Urinary bladder (tissue), 4 donors: ENCODE results near the gene DGLUCY. TPM values are rescaled to one million over a fixed set of nuclear protein-coding genes. Genes with fewer than 3 reads are reported as not detected.
A peak's percentile ranks its signal among the peaks of the same experiment; 100 is the strongest.
"Not testable (repeated sequence)": the region's sequence is repeated elsewhere in the genome, so short reads cannot be mapped to it uniquely, and the experiment has no call there.

Experiments used
- DNase-seq: peaks from one replicate; pipeline ENCODE4 v3.0.0-alpha.2; 2015; ENCODE audit errors: extremely low spot score
- H3K27ac ChIP-seq: one replicate; pipeline ENCODE4 v1.5.1; 2013; ENCODE audit warnings: low read depth, mild to moderate bottlenecking, moderate library complexity
- H3K36me3 ChIP-seq: one replicate; pipeline ENCODE4 v1.6.1; 2013; ENCODE audit warnings: mild to moderate bottlenecking, moderate library complexity; ENCODE audit not compliant: insufficient read depth
- H3K4me1 ChIP-seq: one replicate; pipeline ENCODE4 v1.6.1; 2013; ENCODE audit warnings: mild to moderate bottlenecking, moderate library complexity; ENCODE audit not compliant: insufficient read depth
- H3K4me3 ChIP-seq: one replicate; pipeline ENCODE4 v1.5.1; 2013; ENCODE audit warnings: low read depth, low read length
- WGBS: extraction: QIAGEN DNeasy Blood & Tissue Kit; methylation state at CpG from one replicate; pipeline ENCODE4 v1.1.7; 2013; 5-methylcytosine and 5-hydroxymethylcytosine counted together
- polyA plus RNA-seq: library from polyadenylated mRNA; stranded (reverse); fragments of 200-250 nt; gene quantifications from one replicate; pipeline ENCODE4 v1.2.3, GENCODE V29; 2013
- total RNA-seq: library from RNA; depleted of rRNA; stranded (reverse); fragments of >200 nt; gene quantifications from one replicate; pipeline ENCODE4 v1.2.3, GENCODE V29; 2014
- donor health status: healthy with polysubstance abuse.
- donor health status: healthy.

DGLUCY gene
- total and polyA plus RNA-seq, 2 donors, result 44.6 to 55.9 TPM

DNA sequence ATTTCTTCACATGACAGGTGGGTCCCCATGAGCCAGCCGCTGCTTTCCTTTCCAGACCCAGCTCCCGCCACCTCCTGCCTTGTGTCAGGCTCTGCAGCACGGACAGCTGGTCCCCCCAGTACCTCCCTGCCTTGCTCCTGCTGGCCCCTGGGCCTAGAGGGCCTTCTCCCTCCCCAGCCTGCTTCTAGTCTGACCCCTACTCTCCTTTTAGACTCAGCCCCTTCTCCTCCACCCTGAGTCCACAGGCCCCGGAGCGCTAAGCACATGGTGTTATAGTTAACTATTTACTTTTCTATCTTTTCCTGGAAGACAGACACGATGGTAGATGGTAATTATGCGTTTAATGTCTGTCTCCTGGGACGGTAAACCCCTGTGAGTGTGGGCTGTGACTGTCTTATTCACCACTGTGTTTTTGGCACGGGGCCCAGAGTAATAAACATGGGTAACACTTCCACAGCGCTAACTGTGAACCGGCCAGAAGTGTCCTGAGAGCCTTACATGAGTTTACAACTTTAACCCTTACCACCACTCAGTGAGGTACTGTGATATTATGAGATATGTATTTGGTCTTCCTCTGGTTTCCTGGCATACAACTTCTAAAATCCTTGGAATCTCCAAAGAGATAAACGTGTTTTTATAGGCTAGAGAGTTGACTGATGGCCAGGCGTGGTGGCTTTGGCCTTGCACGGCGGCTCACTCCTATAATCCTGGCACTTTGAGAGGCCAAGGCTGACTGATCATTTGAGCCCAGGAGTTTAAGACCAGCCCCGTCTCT is 41.2 kb downstream of the DGLUCY start:
- Histone ChIP-seq H3K36me3 (no peaks in the 10 kb centered on the region), H3K4me3 (no peak overlapping the region), H3K4me1 (no peaks in the 10 kb centered on the region), H3K27ac (no peak overlapping the region)
- DNase-seq, result peak; percentile 26
- 30% methylated on average over 16 of the region's 16 CpGs for WGBS

DNA sequence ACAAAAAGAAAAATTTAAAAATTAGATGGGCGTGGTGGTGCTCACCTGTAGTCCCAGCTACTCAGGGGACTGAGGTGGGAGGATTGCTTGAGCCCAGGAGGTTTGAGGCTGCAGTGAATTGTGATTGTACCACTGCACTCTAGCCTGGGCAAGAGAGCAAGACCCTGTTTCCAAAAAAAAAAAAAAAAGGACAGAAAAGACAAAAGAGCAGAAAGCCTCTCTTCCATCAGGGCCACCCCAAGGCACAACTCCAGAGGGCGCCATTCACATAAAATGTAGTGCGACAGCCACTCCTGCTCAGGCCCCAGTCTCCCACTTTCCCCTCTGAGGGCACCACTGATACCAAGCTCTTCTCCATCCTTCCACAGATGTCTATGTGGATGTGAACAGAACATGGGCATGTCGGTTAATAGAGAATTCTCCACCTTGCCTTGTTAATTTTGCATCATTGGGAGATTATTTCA is 41.8 kb downstream of the DGLUCY start:
- 89% methylated on average over 4 of the region's 4 CpGs for WGBS
- Histone ChIP-seq H3K27ac (no peak overlapping the region), H3K4me3 (no peak overlapping the region), H3K4me1 (no peaks in the 10 kb centered on the region), H3K36me3 (peaks cover 3% of the 10 kb centered on the region)
- DNase-seq, result no peak

DNA sequence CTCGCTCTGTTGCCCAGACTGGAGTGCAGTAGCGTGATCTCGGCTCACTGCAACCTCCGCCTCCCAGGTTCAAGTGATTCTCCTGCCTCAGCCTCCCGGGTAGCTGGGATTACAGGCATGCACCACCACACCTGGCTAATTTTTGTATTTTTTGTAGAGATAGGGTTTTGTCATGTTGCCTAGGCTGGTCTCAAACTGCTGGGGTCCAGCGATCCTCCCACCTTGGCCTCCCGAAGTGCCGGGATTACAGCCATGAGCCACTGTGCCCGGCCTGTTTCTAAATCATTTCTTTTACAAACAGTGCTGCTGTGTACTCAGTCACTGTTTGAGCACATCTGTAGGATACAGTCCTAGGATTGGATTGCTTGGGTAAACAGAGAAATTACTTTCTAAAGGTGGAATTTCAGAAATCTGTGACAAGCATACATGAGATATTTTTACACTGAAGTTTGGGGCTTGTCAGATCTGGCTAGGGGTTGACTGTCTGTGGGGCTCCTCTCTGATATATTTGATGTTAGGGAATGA is 42.3 kb downstream of the DGLUCY start:
- not testable (repeated sequence) for H3K27ac ChIP-seq, H3K4me3 ChIP-seq, DNase-seq, H3K4me1 ChIP-seq, H3K36me3 ChIP-seq
- 90% methylated on average over 9 of the region's 9 CpGs for WGBS

DNA sequence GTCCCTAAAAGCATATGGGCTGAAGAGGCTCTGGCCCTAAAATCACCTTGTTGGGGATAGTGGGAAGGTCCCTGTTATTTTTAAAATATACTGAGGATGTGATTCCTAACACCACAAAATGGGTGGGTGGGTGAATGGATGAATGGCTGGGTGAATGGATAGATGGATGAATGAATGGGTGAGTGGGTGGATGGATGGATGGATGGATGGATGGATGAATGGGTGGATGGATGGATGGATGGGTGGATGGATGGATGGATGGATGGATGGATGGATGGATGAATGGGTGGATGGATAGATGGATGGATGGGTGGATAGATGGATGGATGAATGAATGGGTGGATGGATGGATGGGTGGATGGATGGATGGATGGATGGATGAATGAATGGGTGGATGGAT is 43.0 kb downstream of the DGLUCY start:
- not testable (repeated sequence) for H3K36me3 ChIP-seq, H3K4me3 ChIP-seq, DNase-seq, H3K4me1 ChIP-seq, H3K27ac ChIP-seq

DNA sequence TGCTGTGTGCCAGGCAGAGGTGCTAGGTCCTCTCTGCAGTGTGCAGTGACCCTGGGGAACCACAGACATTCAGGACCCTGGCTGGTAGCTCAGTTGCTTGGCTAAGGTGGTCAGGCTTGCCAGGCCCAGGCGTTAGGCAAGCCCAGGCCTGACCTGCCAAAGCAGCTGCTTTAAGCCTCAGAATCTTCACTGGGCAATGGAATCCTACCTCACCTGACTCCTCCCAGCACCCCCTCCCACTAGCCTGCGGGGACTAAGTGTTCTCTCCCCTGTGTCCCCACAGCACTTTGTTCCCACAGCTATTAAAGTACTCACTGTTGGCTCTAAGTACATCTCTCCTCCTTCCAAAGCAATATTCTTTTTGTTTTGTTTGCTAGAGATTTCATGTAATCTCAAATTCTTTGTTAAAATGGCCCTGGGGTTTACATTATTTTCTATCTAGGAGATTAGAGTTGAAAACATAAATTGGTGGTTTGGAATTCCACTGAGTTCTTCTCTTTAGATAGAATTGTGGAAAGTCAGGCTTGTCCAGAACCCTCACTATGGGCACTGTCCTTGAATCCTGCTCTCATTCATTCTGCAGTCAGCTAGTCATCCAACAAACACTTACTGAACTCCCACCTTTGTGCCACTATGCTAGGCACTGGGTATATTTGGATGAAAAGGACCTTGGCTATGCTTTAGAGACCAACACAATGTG is 44.4 kb downstream of the DGLUCY start:
- 80% methylated on average over 2 of the region's 2 CpGs for WGBS
- no peak for DNase-seq
- Histone ChIP-seq H3K27ac (no peak overlapping the region), H3K36me3 (peaks cover 4% of the 10 kb centered on the region), H3K4me3 (no peak overlapping the region), H3K4me1 (no peaks in the 10 kb centered on the region)

DNA sequence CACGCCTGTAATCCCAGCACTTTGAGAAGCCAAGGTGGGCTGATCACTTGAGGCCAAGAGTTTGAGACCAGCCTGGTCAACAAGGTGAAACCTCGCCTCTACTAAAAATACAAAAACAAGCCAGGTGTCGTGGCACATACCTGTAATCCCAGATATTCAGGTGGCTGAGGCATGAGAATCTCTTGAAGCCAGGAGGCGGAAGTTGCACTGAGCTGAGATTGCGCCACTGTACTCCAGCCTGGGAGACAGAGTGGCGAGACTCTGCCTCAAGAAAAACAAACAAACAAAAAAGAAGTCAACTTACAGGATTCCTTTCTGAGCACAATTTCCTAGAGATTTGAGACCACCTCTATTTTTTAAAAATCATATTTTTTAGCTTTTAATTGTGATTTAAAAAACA is 45.3 kb downstream of the DGLUCY start:
- Histone ChIP-seq H3K4me1 (no peaks in the 10 kb centered on the region), H3K36me3 (peaks cover 4% of the 10 kb centered on the region), H3K27ac (no peak overlapping the region), H3K4me3 (no peak overlapping the region)
- no peak for DNase-seq
- 97% methylated on average over 6 of the region's 6 CpGs for WGBS

DNA sequence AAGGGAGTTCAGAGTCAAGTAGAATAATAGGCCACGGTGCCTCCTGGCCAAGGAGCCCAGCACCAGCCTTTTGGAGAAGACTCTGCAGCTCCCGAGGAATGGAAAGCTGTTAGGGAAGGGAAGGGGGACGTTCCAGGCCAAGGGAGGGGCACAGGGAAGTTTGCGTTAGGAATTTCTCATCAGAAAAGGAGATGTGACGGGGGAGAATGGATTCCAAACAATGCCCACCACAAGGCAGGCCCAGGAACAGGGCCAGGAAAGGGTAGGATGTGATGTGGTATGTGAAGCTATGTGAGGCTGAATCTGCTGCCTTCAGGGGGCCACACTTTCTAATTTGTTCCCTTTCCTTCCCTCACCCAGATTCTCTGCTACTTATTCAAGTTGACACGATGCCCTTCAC is 46.0 kb downstream of the DGLUCY start:
- 89% methylated on average over 6 of the region's 6 CpGs for WGBS
- Histone ChIP-seq H3K36me3 (peaks cover 4% of the 10 kb centered on the region), H3K4me3 (no peak overlapping the region), H3K27ac (no peak overlapping the region), H3K4me1 (no peaks in the 10 kb centered on the region)
- no peak for DNase-seq

DNA sequence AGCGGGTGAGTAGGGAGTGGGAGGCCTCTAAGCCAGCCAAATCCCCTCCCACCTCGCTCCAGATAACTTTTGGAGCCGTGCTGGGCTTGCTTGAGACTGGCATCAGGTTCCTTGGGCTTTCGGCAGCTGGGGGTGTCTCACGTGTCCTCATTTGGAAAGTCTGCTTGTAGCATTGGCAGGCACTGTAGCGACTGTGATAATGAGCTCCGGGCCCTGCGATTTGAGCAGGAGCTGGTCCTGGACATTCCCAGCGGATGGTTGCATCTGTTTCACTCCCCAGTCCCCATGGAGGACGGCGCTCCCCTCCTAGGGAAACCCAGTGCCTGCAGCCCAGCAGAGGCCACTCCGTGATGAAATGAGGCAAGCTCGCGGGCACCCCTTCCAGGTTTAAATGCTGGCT is 49.4 kb downstream of the DGLUCY start:
- H3K4me3 ChIP-seq, result no peak overlapping the region
- H3K27ac ChIP-seq, result no peak overlapping the region
- 83% methylated on average over 14 of the region's 14 CpGs for WGBS

DNA sequence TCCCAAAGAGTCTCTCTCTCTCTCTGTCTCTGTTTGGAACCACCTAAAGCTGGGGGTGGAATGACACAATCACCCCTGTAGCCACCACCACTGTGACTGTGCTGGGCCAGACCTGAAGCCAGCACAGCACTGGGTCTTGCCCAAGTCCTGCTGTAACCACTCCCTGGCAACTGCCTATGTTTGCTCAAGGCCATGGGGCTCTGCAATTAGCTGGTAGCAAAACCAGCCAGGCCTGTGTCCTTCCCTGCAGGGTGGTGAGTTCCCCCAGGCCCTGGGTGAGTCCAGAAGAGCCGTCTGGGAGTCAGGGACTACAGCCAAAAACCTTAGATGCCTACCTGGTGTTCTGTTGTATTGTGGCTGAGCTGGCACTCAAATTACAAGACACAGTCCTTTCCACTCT is 50.8 kb downstream of the DGLUCY start:
- Histone ChIP-seq H3K4me3 (no peak overlapping the region), H3K4me1 (no peaks in the 10 kb centered on the region), H3K27ac (no peak overlapping the region), H3K36me3 (peaks cover 7% of the 10 kb centered on the region)
- WGBS, result 74% methylated on average over 1 of the region's 1 CpG
- DNase-seq, result no peak

More for the DNA sequence above, 49.4 kb downstream of the DGLUCY start:
- DNase-seq, result no peak
- Histone ChIP-seq H3K4me1 (no peaks in the 10 kb centered on the region), H3K36me3 (peaks cover 7% of the 10 kb centered on the region)

DNA sequence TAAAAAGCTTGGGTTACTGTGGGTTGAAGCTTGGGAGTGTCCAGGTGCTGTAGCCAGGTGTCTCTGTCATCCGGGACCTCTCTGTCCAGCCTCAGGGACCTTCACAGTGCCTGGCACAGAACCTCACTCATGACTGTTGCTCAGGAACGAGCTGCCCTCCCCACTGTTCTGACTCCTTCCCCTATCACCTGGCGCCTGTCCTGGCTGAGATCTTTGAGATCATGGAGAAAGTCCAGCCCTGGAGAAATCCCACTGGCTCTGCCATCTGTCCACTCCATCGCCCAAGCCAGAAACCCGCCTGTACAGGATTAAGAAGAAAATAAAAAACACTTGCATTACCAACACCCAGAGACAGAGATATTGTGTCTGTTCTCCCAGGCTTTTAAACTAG is 53.5 kb downstream of the DGLUCY start:
- WGBS, result 92% methylated on average over 5 of the region's 5 CpGs
- H3K4me3 ChIP-seq, result no peak overlapping the region
- peaks cover 3% of the 10 kb centered on the region for H3K36me3 ChIP-seq
- no peaks in the 10 kb centered on the region for H3K4me1 ChIP-seq
- no peak overlapping the region for H3K27ac ChIP-seq
- DNase-seq, result no peak

DNA sequence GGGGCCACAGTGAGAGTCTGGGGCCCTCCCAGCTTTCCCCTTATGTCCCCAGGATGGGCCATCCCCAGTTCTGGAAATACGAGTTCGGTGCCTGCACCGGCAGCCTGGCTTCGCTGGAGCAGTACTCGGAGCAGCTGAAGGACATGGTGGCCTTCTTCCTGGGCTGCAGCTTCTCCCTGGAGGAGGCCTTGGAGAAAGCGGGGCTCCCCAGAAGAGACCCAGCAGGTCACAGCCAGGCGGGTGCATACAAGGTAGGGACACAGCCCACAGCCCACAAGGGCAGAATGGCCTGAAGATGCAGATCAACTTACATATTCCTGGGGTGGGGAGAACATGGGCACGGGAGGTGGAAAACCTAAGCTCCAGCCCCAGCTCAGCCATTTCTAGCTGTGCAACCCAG is 56.1 kb downstream of the DGLUCY start:
- H3K27ac ChIP-seq, result no peak overlapping the region
- H3K4me1 ChIP-seq, result no peaks in the 10 kb centered on the region
- H3K4me3 ChIP-seq, result no peak overlapping the region
- 90% methylated on average over 8 of the region's 8 CpGs for WGBS
- peaks cover 3% of the 10 kb centered on the region for H3K36me3 ChIP-seq
- DNase-seq, result no peak

DNA sequence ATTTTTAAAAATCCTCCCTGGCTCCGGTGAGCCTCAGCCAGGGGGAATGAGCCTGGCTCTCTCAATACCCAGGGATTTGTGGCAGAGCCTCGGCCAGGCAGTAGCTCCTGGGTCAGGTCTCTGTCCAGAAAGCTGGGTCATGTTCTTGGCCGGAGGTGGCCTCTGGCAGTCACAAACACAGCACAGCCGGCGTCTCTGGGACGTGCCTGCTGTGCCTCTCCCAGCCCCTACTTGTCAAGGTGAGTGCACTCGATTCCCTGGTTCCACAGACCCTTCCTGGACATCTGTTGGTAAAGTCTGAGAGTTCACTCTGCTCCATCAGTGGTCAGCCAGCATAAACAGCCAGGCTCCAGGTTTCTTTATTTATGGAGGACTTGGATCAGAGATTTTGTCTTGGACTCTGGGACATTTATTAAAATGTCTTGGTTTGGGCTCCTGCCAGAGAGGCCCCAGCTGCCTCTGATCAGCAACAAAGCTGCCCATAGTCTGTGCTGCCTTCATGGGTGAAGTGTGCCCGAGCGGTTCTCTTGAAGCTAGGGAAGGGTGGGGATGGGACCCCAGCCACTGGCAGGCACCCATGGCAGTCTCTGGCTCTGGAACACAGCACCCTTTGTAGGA is 56.7 kb downstream of the DGLUCY start:
- peak; percentile 20 for DNase-seq
- Histone ChIP-seq H3K27ac (peak overlapping the region; percentile 58), H3K4me3 (no peak overlapping the region), H3K36me3 (no peaks in the 10 kb centered on the region), H3K4me1 (no peaks in the 10 kb centered on the region)
- 25% methylated on average over 9 of the region's 9 CpGs for WGBS

DNA sequence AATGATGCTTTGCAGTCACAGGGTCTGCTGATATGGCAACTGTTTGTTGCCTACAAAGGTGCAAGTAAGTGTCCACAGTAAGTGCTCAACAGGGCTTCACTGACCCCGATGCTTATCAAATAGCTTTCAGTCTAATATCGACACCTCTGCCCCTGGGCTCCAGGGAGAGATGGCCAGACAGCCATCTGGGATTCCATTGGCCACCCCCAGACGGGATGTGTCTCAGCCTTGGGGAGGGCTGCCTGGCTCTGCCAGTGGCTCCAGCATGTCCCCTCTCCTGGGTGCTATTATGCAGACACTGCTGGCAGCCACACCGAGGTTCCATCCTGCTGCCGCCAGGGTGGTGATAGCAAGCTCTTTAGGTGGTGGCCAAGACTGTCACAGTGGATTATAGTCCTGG is 57.4 kb downstream of the DGLUCY start:
- no peaks in the 10 kb centered on the region for H3K4me1 ChIP-seq

DNA sequence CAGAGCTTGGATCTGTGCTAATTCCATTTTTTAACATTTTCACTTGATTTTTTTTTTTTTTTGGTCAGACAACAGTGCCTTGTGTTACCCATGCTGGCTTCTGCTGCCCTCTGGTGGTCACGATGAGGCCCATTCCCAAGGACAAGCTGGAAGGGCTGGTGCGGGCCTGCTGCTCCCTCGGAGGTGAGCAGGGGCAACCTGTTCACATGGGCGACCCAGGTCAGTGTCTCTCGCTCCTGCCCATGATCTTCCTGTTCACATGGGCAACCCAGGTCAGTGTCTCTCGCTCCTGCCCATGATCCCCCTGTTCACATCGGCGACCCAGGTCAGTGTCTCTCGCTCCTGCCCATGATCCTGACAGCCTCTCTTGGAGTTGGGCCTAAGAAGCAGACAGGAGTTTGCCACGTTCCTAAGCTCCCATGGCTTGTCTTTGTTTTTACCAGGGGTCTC is 59.4 kb downstream of the DGLUCY start:
- no peaks in the 10 kb centered on the region for H3K4me1 ChIP-seq
- H3K27ac ChIP-seq, result no peak overlapping the region
- no peaks in the 10 kb centered on the region for H3K36me3 ChIP-seq
- 55% methylated on average over 10 of the region's 10 CpGs for WGBS
- H3K4me3 ChIP-seq, result no peak overlapping the region
- peak; percentile 52 for DNase-seq

More for the DNA sequence above, 57.4 kb downstream of the DGLUCY start:
- no peak for DNase-seq
- Histone ChIP-seq H3K27ac (no peak overlapping the region), H3K4me3 (no peak overlapping the region), H3K36me3 (no peaks in the 10 kb centered on the region)
- 38% methylated on average over 5 of the region's 5 CpGs for WGBS
